ENCODE results near the gene KSR1. TPM values are rescaled to one million over a fixed set of nuclear protein-coding genes. Genes with fewer than 3 reads are reported as not detected.
"Not testable (repeated sequence)": the region's sequence is repeated elsewhere in the genome, so short reads cannot be mapped to it uniquely, and the experiment has no call there.

The KSR1 gene
- total RNA-seq, 1 donor from 2014 or later, result 9.5 TPM

GRCh38 chr17:27499451-27500265 is 43.4 kb downstream of the KSR1 start:
- intact Hi-C loops (cut with DNase I), result no loop called here
- no peak for DNase-seq (ENCODE audit: missing footprints)
- no peak for ATAC-seq

- intact Hi-C loops (cut with DNase I); DNase-seq (ENCODE audit: missing footprints); ATAC-seq: not testable (repeated sequence)
These were observed 45.1 kb downstream of the KSR1 start for GRCh38 chr17:27501338-27501737.

GRCh38 chr17:27502526-27503324 is 46.5 kb downstream of the KSR1 start:
- intact Hi-C loops (cut with DNase I), result no loop called here
- DNase-seq (ENCODE audit: missing footprints) (no peak), ATAC-seq (peak; percentile 69)

GRCh38 chr17:27503611-27504010 is 47.4 kb downstream of the KSR1 start:
- DNase-seq (ENCODE audit: missing footprints) (no peak), ATAC-seq (no peak)
- intact Hi-C loops (cut with DNase I), result no loop called here

- no peak for DNase-seq (ENCODE audit: missing footprints)
- no peak for ATAC-seq
- intact Hi-C loops (cut with DNase I), result no loop called here
These were observed 48.1 kb downstream of the KSR1 start for GRCh38 chr17:27504188-27504995.

- intact Hi-C loops (cut with DNase I), result no loop called here
- DNase-seq (ENCODE audit: missing footprints) (no peak), ATAC-seq (no peak)
These were observed 50.3 kb downstream of the KSR1 start for GRCh38 chr17:27506348-27507218.

GRCh38 chr17:27511168-27511883 is 55.1 kb downstream of the KSR1 start:
- intact Hi-C loops (cut with DNase I), result no loop called here
- DNase-seq (ENCODE audit: missing footprints) (no peak), ATAC-seq (no peak)

- ATAC-seq (no peak), DNase-seq (ENCODE audit: missing footprints) (no peak)
- intact Hi-C loops (cut with DNase I), result no loop called here
These were observed 55.8 kb downstream of the KSR1 start for GRCh38 chr17:27512031-27512430.

GRCh38 chr17:27512511-27513346 is 56.5 kb downstream of the KSR1 start:
- no peak for DNase-seq (ENCODE audit: missing footprints)
- intact Hi-C loops (cut with DNase I), result no loop called here
- no peak for ATAC-seq

GRCh38 chr17:27513849-27514248 is 57.6 kb downstream of the KSR1 start:
- no peak for ATAC-seq
- intact Hi-C loops (cut with DNase I), result no loop called here
- DNase-seq (ENCODE audit: missing footprints), result no peak

GRCh38 chr17:27514595-27515413 is 58.6 kb downstream of the KSR1 start:
- no peak for ATAC-seq
- intact Hi-C loops (cut with DNase I), result no loop called here
- DNase-seq (ENCODE audit: missing footprints), result no peak

GRCh38 chr17:27518048-27518447 is 61.8 kb downstream of the KSR1 start:
- intact Hi-C loops (cut with DNase I), result no loop called here
- ATAC-seq (no peak), DNase-seq (ENCODE audit: missing footprints) (no peak)

- no peak for ATAC-seq
- intact Hi-C loops (cut with DNase I), result no loop called here
- DNase-seq (ENCODE audit: missing footprints), result no peak
These were observed 62.6 kb downstream of the KSR1 start for GRCh38 chr17:27518545-27519521.

- no peak for DNase-seq (ENCODE audit: missing footprints)
- intact Hi-C loops (cut with DNase I), result no loop called here
- ATAC-seq, result no peak
These were observed 63.3 kb downstream of the KSR1 start for GRCh38 chr17:27519550-27519949.
